OCI-LY1 (cell line): Measurements from ENCODE around the gene VCAM1.

Experiments used
- H2AFZ ChIP-seq: fragments of 200-600 bp; sonication (generic), shearing (Covaris generic); 2 replicates; pipeline ENCODE4 v1.6.0; 2014; ENCODE audit warnings: antibody characterized with exemption, mild to moderate bottlenecking, low read length
- H3F3A ChIP-seq: fragments of 200-600 bp; sonication (generic), shearing (Covaris generic); 2 replicates; pipeline ENCODE4 v1.6.0; 2014; ENCODE audit warnings: mild to moderate bottlenecking, antibody characterized with exemption, low read length, moderate library complexity; ENCODE audit not compliant: insufficient read depth
- H3K27ac ChIP-seq: fragments of 200-600 bp; sonication (generic); 2 replicates; pipeline ENCODE4 v1.5.1; 2014; ENCODE audit warnings: low read length, mixed run types, mild to moderate bottlenecking, low read depth; ENCODE audit not compliant: poor library complexity, severe bottlenecking
- H3K27me3 ChIP-seq: fragments of 200-600 bp; sonication (generic); 2 replicates; pipeline ENCODE4 v1.6.0; 2014; ENCODE audit warnings: antibody characterized with exemption, mild to moderate bottlenecking, low read length, moderate library complexity; ENCODE audit not compliant: insufficient read depth
- H3K36me3 ChIP-seq: fragments of 200-600 bp; sonication (generic); 2 replicates; pipeline ENCODE4 v1.6.1; 2014; ENCODE audit warnings: mild to moderate bottlenecking, antibody characterized with exemption, low read length, moderate library complexity, mixed read lengths; ENCODE audit not compliant: insufficient read depth
- H3K4me1 ChIP-seq: fragments of 200-600 bp; sonication (generic); 2 replicates; pipeline ENCODE4 v1.5.1; 2014; ENCODE audit warnings: mild to moderate bottlenecking, low read length, moderate library complexity; ENCODE audit not compliant: insufficient read depth, severe bottlenecking
- H3K4me2 ChIP-seq: fragments of 200-600 bp; sonication (generic), shearing (Covaris generic); 2 replicates; pipeline ENCODE4 v1.6.1; 2014; ENCODE audit warnings: low read length
- H3K4me3 ChIP-seq: fragments of 200-600 bp; sonication (generic); 2 replicates; pipeline ENCODE4 v1.5.1; 2014; ENCODE audit warnings: low read length, low read depth, mild to moderate bottlenecking, mixed read lengths; ENCODE audit not compliant: poor library complexity, severe bottlenecking
- H3K79me2 ChIP-seq: fragments of 200-600 bp; shearing (Covaris generic); 2 replicates; pipeline ENCODE4 v1.6.1; 2016; ENCODE audit warnings: mixed run types, low read length, mixed read lengths; ENCODE audit not compliant: insufficient read depth
- H3K9ac ChIP-seq: fragments of 200-600 bp; sonication (generic), shearing (Covaris generic); 2 replicates; pipeline ENCODE4 v1.6.1; 2014; ENCODE audit warnings: mild to moderate bottlenecking, low read length, mixed read lengths
- H3K9me2 ChIP-seq: fragments of 200-600 bp; sonication (generic), shearing (Covaris generic); 2 replicates; pipeline ENCODE4 v1.6.1; 2014; ENCODE audit warnings: low read depth, mild to moderate bottlenecking, low read length, mixed read lengths
- H3K9me3 ChIP-seq: fragments of 200-600 bp; shearing (Covaris generic); 2 replicates; pipeline ENCODE4 v1.6.1; 2014; ENCODE audit warnings: low read length, mixed read lengths
- H4K20me1 ChIP-seq: fragments of 200-600 bp; sonication (generic), shearing (Covaris generic); 2 replicates; pipeline ENCODE4 v1.6.0; 2016; ENCODE audit warnings: mild to moderate bottlenecking, low read length; ENCODE audit not compliant: insufficient read depth
- CTCF ChIP-seq: fragments of 200-600 bp; sonication (generic), shearing (Covaris generic); IDR thresholded peaks from 2 replicates; pipeline ENCODE4 v1.5.1; 2017; ENCODE audit warnings: mild to moderate bottlenecking, antibody characterized with exemption, low read length, moderate library complexity, mixed read lengths
- EZH2 ChIP-seq: fragments of 200-600 bp; sonication (generic), shearing (Covaris generic); IDR thresholded peaks from 2 replicates; pipeline ENCODE4 v1.8.0; 2017; ENCODE audit warnings: borderline replicate concordance, mixed run types, mild to moderate bottlenecking, antibody characterized with exemption, low read length, moderate library complexity, mixed read lengths

Gene VCAM1

GRCh38 chr1:100769906-100770646 is 50.5 kb downstream of the VCAM1 start:
- Histone ChIP-seq H2AFZ (no peak overlapping the region), H3K4me2 (no peak overlapping the region), H3K36me3 (no peaks in the 10 kb centered on the region)

GRCh38 chr1:100773444-100773843 is 53.9 kb downstream of the VCAM1 start:
- Histone ChIP-seq H3K9me2 (no peaks in the 10 kb centered on the region), H3K79me2 (no peaks in the 10 kb centered on the region), H3K4me1 (no peaks in the 10 kb centered on the region), H3K36me3 (no peaks in the 10 kb centered on the region), H3K27me3 (no peaks in the 10 kb centered on the region), H3K9ac (no peak overlapping the region), H3K4me2 (no peak overlapping the region), H3K27ac (no peak overlapping the region), H3F3A (no peaks in the 10 kb centered on the region), H2AFZ (no peak overlapping the region), H3K9me3 (no peaks in the 10 kb centered on the region), H4K20me1 (no peaks in the 10 kb centered on the region), H3K4me3 (no peak overlapping the region)
- no peak for TF ChIP-seq EZH2
- no peak for TF ChIP-seq CTCF

More at GRCh38 chr1:100769906-100770646, 50.5 kb downstream of the VCAM1 start:
- Histone ChIP-seq H3K9me3 (no peaks in the 10 kb centered on the region), H3K4me1 (no peaks in the 10 kb centered on the region), H3K9ac (no peak overlapping the region), H3F3A (no peaks in the 10 kb centered on the region), H3K4me3 (no peak overlapping the region), H3K9me2 (no peaks in the 10 kb centered on the region), H4K20me1 (no peaks in the 10 kb centered on the region), H3K27me3 (no peaks in the 10 kb centered on the region), H3K27ac (no peak overlapping the region), H3K79me2 (no peaks in the 10 kb centered on the region)
- TF ChIP-seq EZH2 (no peak), CTCF (no peak)

- Histone ChIP-seq H3K79me2 (no peaks in the 10 kb centered on the region), H3K4me2 (no peak overlapping the region), H3K4me1 (no peaks in the 10 kb centered on the region), H3F3A (no peaks in the 10 kb centered on the region), H3K9me2 (no peaks in the 10 kb centered on the region), H4K20me1 (no peaks in the 10 kb centered on the region), H2AFZ (no peak overlapping the region), H3K9ac (no peak overlapping the region), H3K4me3 (no peak overlapping the region), H3K9me3 (no peaks in the 10 kb centered on the region), H3K27me3 (no peaks in the 10 kb centered on the region), H3K27ac (no peak overlapping the region), H3K36me3 (no peaks in the 10 kb centered on the region)
- TF ChIP-seq EZH2 (no peak), CTCF (no peak)
Observed at GRCh38 chr1:100774370-100774769, 54.8 kb downstream of the VCAM1 start.
